ENCODE measurements around the gene LUC7L2.

DNA sequence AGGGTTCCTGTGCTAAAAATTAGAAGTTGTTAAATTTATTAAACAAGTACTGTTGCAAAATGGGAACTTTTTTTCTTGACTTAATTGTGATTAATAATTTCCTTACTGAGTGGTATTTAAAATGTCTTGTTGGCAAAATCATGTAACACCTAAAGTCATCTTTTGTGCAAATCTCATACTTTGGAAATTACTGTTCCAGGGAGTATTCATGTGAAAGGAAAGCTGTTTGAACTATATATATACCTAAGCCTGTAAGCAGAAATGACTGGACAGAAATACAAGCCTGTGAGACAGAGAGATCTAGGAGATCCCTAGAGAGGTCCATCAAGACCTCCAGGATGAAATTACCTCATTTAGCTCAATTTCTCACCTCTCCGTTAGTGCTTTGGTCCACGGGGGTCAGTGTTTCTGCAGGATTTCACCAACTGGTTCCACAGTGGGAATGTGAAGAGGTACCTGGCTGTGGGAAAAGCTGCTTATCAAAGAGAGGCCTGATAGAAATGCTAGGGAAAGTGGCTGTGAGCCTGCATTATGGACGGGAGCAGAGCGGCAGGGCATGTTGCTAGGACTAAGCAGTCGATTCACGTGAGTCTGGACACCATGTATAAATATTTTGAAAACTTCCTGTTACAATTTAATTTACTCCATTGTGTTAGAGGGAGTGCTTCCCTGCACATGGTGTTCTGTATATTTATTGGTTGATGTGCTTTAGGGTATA, 7.9 kb downstream of the LUC7L2 start:
- TF ChIP-seq, protein P1, sequence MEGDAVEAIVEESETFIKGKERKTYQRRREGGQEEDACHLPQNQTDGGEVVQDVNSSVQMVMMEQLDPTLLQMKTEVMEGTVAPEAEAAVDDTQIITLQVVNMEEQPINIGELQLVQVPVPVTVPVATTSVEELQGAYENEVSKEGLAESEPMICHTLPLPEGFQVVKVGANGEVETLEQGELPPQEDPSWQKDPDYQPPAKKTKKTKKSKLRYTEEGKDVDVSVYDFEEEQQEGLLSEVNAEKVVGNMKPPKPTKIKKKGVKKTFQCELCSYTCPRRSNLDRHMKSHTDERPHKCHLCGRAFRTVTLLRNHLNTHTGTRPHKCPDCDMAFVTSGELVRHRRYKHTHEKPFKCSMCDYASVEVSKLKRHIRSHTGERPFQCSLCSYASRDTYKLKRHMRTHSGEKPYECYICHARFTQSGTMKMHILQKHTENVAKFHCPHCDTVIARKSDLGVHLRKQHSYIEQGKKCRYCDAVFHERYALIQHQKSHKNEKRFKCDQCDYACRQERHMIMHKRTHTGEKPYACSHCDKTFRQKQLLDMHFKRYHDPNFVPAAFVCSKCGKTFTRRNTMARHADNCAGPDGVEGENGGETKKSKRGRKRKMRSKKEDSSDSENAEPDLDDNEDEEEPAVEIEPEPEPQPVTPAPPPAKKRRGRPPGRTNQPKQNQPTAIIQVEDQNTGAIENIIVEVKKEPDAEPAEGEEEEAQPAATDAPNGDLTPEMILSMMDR (IDR thresholded peaks at IDR 0.05), result no peak
- TF ChIP-seq EZH2 (IDR thresholded peaks at IDR 0.05; ENCODE audit: borderline replicate concordance, insufficient read depth, low read depth, low read length, poor library complexity, severe bottlenecking), result no peak

Measured in B cell (primary cell).